CD14-positive monocyte (primary cell): ENCODE data around the gene GPRC5A. TPM values are rescaled to one million over a fixed set of nuclear protein-coding genes. Genes with fewer than 3 reads are reported as not detected.

Source experiments
- DNase-seq, 3 donors: peaks; one replicate each; pipeline ENCODE4 v3.0.0-alpha.2; 2011 to 2022
- H2AFZ ChIP-seq: 2 replicates; pipeline ENCODE4 v1.6.0; 2012; ENCODE audit warnings: mild to moderate bottlenecking, low read depth, low read length, inconsistent platforms; ENCODE audit not compliant: insufficient read depth, poor library complexity, severe bottlenecking
- H3K27ac ChIP-seq, 2 donors: 1 replicate in 1 of 2; 2 replicates in 1 of 2; pipeline ENCODE4 v1.5.1; 2012 to 2013; ENCODE audit warnings: low read length in 2 of 2, control low read depth in 1 of 2, inconsistent platforms in 1 of 2, low read depth in 1 of 2, mild to moderate bottlenecking in 1 of 2
- H3K27me3 ChIP-seq, 2 donors: one replicate each; pipeline versions ENCODE4 v1.6.0 to v1.6.1; 2011 to 2013; ENCODE audit warnings: low read length in 2 of 2; ENCODE audit not compliant: control insufficient read depth in 2 of 2, insufficient read depth in 2 of 2
- H3K36me3 ChIP-seq, 2 donors: replicated peaks in 1 of 2; 1 replicate in 1 of 2; 2 replicates in 1 of 2; pipeline versions ENCODE4 v1.5.1 to v1.6.1; 2012 to 2013; ENCODE audit warnings: low read length in 2 of 2, control low read depth in 1 of 2, inconsistent platforms in 1 of 2, mild to moderate bottlenecking in 1 of 2; ENCODE audit not compliant: insufficient read depth in 2 of 2, control insufficient read depth in 1 of 2
- H3K4me1 ChIP-seq, 2 donors: 1 replicate in 1 of 2; 2 replicates in 1 of 2; pipeline versions ENCODE4 v1.5.1 to v1.6.1; 2012 to 2013; ENCODE audit warnings: low read length in 2 of 2, control low read depth in 1 of 2, inconsistent platforms in 1 of 2, mild to moderate bottlenecking in 1 of 2, moderate library complexity in 1 of 2; ENCODE audit not compliant: insufficient read depth in 2 of 2, control insufficient read depth in 1 of 2
- H3K4me2 ChIP-seq: replicated peaks from 2 replicates; pipeline ENCODE3; 2012; ENCODE audit warnings: low read length, moderate library complexity, mild to moderate bottlenecking; ENCODE audit not compliant: poor library complexity, severe bottlenecking; ENCODE audit errors: extremely low read depth
- H3K4me3 ChIP-seq, 3 experiments: fragments of 200-600 bp in 1 of 3; sonication (generic) in 1 of 3; replicated peaks in 1 of 3; 1 replicate in 2 of 3; 2 replicates in 1 of 3; pipeline ENCODE4 v1.5.1; 2011 to 2013; ENCODE audit warnings: low read length in 3 of 3, mild to moderate bottlenecking in 3 of 3, control low read depth in 2 of 3, low read depth in 2 of 3, inconsistent platforms in 1 of 3, moderate library complexity in 1 of 3
- H3K79me2 ChIP-seq: 2 replicates; pipeline ENCODE4 v1.6.0; 2012; ENCODE audit warnings: mild to moderate bottlenecking, control low read depth, inconsistent platforms, low read length, moderate library complexity; ENCODE audit not compliant: insufficient read depth
- H3K9ac ChIP-seq: 2 replicates; pipeline ENCODE4 v1.6.0; 2017; ENCODE audit warnings: low read length, mild to moderate bottlenecking; ENCODE audit not compliant: insufficient read depth, poor library complexity, severe bottlenecking
- H3K9me3 ChIP-seq, 2 donors: replicated peaks in 1 of 2; 1 replicate in 1 of 2; 2 replicates in 1 of 2; pipeline versions ENCODE4 v1.5.1 to v1.6.1; 2012 to 2013; ENCODE audit warnings: low read length in 2 of 2, control low read depth in 1 of 2; ENCODE audit not compliant: control insufficient read depth in 1 of 2, insufficient read depth in 1 of 2
- H4K20me1 ChIP-seq: 2 replicates; pipeline ENCODE4 v1.6.0; 2012; ENCODE audit warnings: mild to moderate bottlenecking, low read length, control low read depth, moderate library complexity; ENCODE audit not compliant: insufficient read depth
- H3K27ac Mint-ChIP-seq, 7 donors: one replicate each; pipeline ENCODE4 v1.8.0; 2020; ENCODE audit warnings: mild to moderate bottlenecking in 7 of 7, mixed read lengths in 7 of 7, moderate library complexity in 6 of 7, inconsistent platforms in 2 of 7
- H3K27me3 Mint-ChIP-seq, 3 donors: one replicate each; pipeline ENCODE4 v1.8.0; 2021 to 2022; ENCODE audit warnings: low read depth in 3 of 3, mild to moderate bottlenecking in 3 of 3, mixed read lengths in 3 of 3, moderate library complexity in 3 of 3, inconsistent platforms in 1 of 3
- H3K36me3 Mint-ChIP-seq, 2 donors: one replicate each; pipeline ENCODE4 v1.8.0; 2020; ENCODE audit warnings: mixed read lengths in 2 of 2, inconsistent platforms in 1 of 2, mild to moderate bottlenecking in 1 of 2
- H3K4me1 Mint-ChIP-seq: one replicate; pipeline ENCODE4 v1.8.0; 2020; ENCODE audit warnings: mild to moderate bottlenecking, mixed read lengths
- H3K4me3 Mint-ChIP-seq, 2 donors: one replicate each; pipeline ENCODE4 v1.8.0; 2020; ENCODE audit warnings: mild to moderate bottlenecking in 2 of 2, mixed read lengths in 2 of 2, moderate library complexity in 1 of 2
- H3K9me3 Mint-ChIP-seq, 7 donors: one replicate each; pipeline ENCODE4 v1.8.0; 2020 to 2022; ENCODE audit warnings: mixed read lengths in 7 of 7, mild to moderate bottlenecking in 6 of 7, moderate library complexity in 6 of 7, inconsistent platforms in 2 of 7
- CTCF ChIP-seq: fragments of 200-600 bp; IDR thresholded peaks from one replicate; pipeline ENCODE4 v1.8.0; 2022; ENCODE audit warnings: antibody characterized with exemption, mild to moderate bottlenecking
- WGBS: methylation state at CpG from one replicate; pipeline ENCODE4 v1.1.5; 2013; ENCODE audit warnings: missing lambda C conversion rate; ENCODE audit not compliant: insufficient coverage; 5-methylcytosine and 5-hydroxymethylcytosine counted together
- intact Hi-C, 2 donors: fragments of 100-400 bp; cut with micrococcal nuclease; formaldehyde crosslinking; loops; one replicate each; pipeline versions ENCODE4 v1.15.0 to v1.15.1; 2023
- polyA plus RNA-seq, 3 donors: library from polyadenylated mRNA; depleted of rRNA in 1 of 3; unstranded in 2 of 3; stranded (reverse) in 1 of 3; fragments of 300-500 nt in 2 of 3; fragments of >200 nt in 1 of 3; fragmentation: Illumina TruSeq in 2 of 3; gene quantifications; 1 replicate in 2 of 3; 2 replicates in 1 of 3; pipeline ENCODE4 v1.2.3, GENCODE V29; 2012 to 2021

GPRC5A gene
- polyA plus RNA-seq, 3 donors, result 0.43 TPM; not detected in 2

- Histone ChIP-seq H3K27ac (no peak overlapping the region), H3K79me2 (no peaks in the 10 kb centered on the region), H3K27me3 (no peaks in the 10 kb centered on the region), H2AFZ (no peak overlapping the region), H3K9ac (no peak overlapping the region), H3K9me3 (no peaks in the 10 kb centered on the region), H3K36me3 (no peaks in the 10 kb centered on the region), H3K4me3 (peak overlapping the region in 1 of 3 experiments; percentile 28), H3K4me2 (peak overlapping the region; percentile 29), H4K20me1 (no peaks in the 10 kb centered on the region), H3K4me1 (no peaks in the 10 kb centered on the region)
- intact Hi-C loops, result no loop called here
- peak overlapping the region; percentile 26 to 60 for H3K4me3 Mint-ChIP-seq
- WGBS, result 91% methylated on average over 20 of the region's 27 CpGs
- no peak for TF ChIP-seq CTCF
- peak overlapping the region in 3 of 7 donors; percentile 66 to 87 (median 79) for H3K27ac Mint-ChIP-seq
- H3K9me3 Mint-ChIP-seq, result peaks cover 0 to 8% (median 0%) of the 10 kb centered on the region in 7 donors
- peaks cover 1 to 4% (median 2%) of the 10 kb centered on the region in 3 donors for H3K27me3 Mint-ChIP-seq
- peak in 2 of 3 donors; percentile 57 to 60 for DNase-seq
- peaks cover 0 to 2% of the 10 kb centered on the region in 2 donors for H3K36me3 Mint-ChIP-seq
- H3K4me1 Mint-ChIP-seq, result no peaks in the 10 kb centered on the region
These were observed 36.1 kb downstream of the GPRC5A start for GRCh38 chr12:12927211-12928079.

- Histone ChIP-seq H3K9ac (no peak overlapping the region), H4K20me1 (no peaks in the 10 kb centered on the region), H3K4me3 (no peak overlapping the region), H2AFZ (no peak overlapping the region), H3K4me2 (no peak overlapping the region), H3K27ac (no peak overlapping the region), H3K36me3 (no peaks in the 10 kb centered on the region), H3K79me2 (no peaks in the 10 kb centered on the region), H3K9me3 (no peaks in the 10 kb centered on the region), H3K4me1 (no peaks in the 10 kb centered on the region), H3K27me3 (no peaks in the 10 kb centered on the region)
- Mint-ChIP-seq H3K4me1 (no peaks in the 10 kb centered on the region), H3K4me3 (no peak overlapping the region), H3K36me3 (peaks cover 0 to 2% of the 10 kb centered on the region in 2 donors), H3K27me3 (peaks cover 1 to 4% (median 2%) of the 10 kb centered on the region in 3 donors), H3K27ac (peak overlapping the region in 1 of 7 donors; percentile 48), H3K9me3 (peaks cover 0 to 2% (median 0%) of the 10 kb centered on the region in 7 donors)
- no peak for TF ChIP-seq CTCF
- whole genome bisulfite sequencing, result 91% methylated on average over 3 of the region's 6 CpGs
- DNase-seq, result no peak
- intact Hi-C loops, result no loop called here
These were observed 38.3 kb downstream of the GPRC5A start for GRCh38 chr12:12929696-12930095.
